Suprapubic skin (tissue), 3 donors: ENCODE measurements around the gene LPGAT1.

Experiments
- POLR2AphosphoS5 ChIP-seq, 3 donors: sonication (generic); formaldehyde crosslinking; IDR thresholded peaks; one replicate each; pipeline ENCODE4 v1.6.1; 2017; ENCODE audit warnings: antibody characterized with exemption in 3 of 3
- TF ChIP-seq, protein P1 (sequence below), 2 donors: fragments of 200-600 bp in 1 of 2; fragments of 450-650 bp in 1 of 2; sonication (generic) in 1 of 2; IDR thresholded peaks; one replicate each; pipeline ENCODE4 v1.5.1; 2016 to 2019; ENCODE audit warnings: antibody characterized with exemption in 2 of 2, mild to moderate bottlenecking in 1 of 2, moderate library complexity in 1 of 2

DNA sequence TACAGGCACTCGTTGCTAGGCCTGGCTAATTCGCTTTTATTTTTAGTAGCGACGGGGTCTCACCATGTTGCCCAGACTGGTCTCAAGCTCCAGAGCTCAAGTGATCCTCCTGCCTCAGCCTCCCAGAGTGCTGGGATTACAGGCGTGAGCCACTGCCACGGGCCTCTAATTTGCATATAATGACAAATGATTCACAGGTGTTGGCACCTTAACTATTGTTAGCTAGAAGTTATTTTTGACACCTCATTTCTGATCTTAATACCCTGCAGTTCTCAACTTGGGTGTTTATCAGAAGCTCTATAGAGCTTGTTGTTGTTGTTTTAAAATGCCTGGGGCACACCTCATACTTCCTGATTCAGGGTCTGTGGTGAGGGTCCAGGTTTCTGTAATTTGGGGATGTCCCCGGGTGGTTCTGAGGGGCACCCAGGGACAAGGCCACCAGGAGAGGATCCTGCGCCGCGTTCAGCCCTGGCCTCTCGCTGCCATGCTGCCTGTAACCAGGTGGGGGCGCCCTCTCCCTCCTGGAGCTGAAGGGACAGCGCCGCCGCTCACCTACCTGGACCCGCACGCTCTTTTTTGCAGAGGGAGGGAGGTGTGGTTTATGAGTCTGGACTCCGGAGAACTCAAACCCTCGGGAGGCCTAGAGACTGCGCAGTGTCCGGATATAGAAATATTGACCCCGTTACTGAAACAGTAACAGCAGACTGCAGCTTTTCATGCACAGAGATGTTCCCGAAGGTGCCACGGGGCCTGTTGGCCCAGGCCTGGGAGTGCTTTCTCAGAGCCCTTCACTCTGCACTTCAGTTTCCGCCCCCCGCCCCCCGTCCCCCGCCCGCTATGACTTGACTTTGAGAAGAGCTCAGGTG is 132.2 kb downstream of the LPGAT1 start:
- no peak for TF ChIP-seq POLR2AphosphoS5 (IDR thresholded peaks at IDR 0.05)
- TF ChIP-seq, protein P1, sequence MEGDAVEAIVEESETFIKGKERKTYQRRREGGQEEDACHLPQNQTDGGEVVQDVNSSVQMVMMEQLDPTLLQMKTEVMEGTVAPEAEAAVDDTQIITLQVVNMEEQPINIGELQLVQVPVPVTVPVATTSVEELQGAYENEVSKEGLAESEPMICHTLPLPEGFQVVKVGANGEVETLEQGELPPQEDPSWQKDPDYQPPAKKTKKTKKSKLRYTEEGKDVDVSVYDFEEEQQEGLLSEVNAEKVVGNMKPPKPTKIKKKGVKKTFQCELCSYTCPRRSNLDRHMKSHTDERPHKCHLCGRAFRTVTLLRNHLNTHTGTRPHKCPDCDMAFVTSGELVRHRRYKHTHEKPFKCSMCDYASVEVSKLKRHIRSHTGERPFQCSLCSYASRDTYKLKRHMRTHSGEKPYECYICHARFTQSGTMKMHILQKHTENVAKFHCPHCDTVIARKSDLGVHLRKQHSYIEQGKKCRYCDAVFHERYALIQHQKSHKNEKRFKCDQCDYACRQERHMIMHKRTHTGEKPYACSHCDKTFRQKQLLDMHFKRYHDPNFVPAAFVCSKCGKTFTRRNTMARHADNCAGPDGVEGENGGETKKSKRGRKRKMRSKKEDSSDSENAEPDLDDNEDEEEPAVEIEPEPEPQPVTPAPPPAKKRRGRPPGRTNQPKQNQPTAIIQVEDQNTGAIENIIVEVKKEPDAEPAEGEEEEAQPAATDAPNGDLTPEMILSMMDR (IDR thresholded peaks at IDR 0.05) = peak; percentile 80 to 94
